H1 (cell line): ENCODE results near the gene SH3GL2. TPM values are rescaled to one million over a fixed set of nuclear protein-coding genes. Genes with fewer than 3 reads are reported as not detected.

Experiments
- CTCF ChIA-PET: fragments of 300-600 bp; sonication (Branson Sonifier 250); formaldehyde crosslinking; loops from one replicate; lab custom pipeline; 2021; ENCODE audit not compliant: partially characterized antibody; lab: Charles Lee
- POLR2A ChIA-PET: fragments of 300-600 bp; sonication (Branson Sonifier 250); formaldehyde crosslinking; loops from one replicate; lab custom pipeline; 2021; ENCODE audit warnings: inconsistent platforms; ENCODE audit not compliant: partially characterized antibody; lab: Charles Lee
- DNase-seq, 2 experiments: peaks; one replicate each; pipeline versions ENCODE4 v3.0.0 to v3.0.0-alpha.2; 2010 to 2022; ENCODE audit warnings: low spot score in 2 of 2, low read depth in 1 of 2, mixed read lengths in 1 of 2
- FAIRE-seq: peaks from 2 replicates; lab custom pipeline; 2011; peaks lifted over from hg19 to GRCh38; lab: Jason Lieb, UNC
- H2AFZ ChIP-seq: 2 replicates; pipeline ENCODE4 v1.8.1; 2012; ENCODE audit warnings: low read length, inconsistent platforms
- H2AK5ac ChIP-seq: 2 replicates; pipeline ENCODE4 v1.6.1; 2013; ENCODE audit warnings: low read depth, low read length
- H2BK120ac ChIP-seq: replicated peaks from 2 replicates; pipeline ENCODE3; 2013; ENCODE audit warnings: low read depth, low read length, inconsistent platforms
- H2BK12ac ChIP-seq: 2 replicates; pipeline ENCODE4 v1.6.1; 2013; ENCODE audit warnings: low read depth, low read length
- H2BK15ac ChIP-seq: 2 replicates; pipeline ENCODE4 v1.6.1; 2013; ENCODE audit warnings: low read length
- H2BK20ac ChIP-seq: 2 replicates; pipeline ENCODE4 v1.6.1; 2013; ENCODE audit warnings: low read length
- H2BK5ac ChIP-seq: 2 replicates; pipeline ENCODE4 v1.6.1; 2013; ENCODE audit warnings: low read depth, low read length
- H3K14ac ChIP-seq: 2 replicates; pipeline ENCODE4 v1.6.1; 2013; ENCODE audit warnings: inconsistent platforms; ENCODE audit not compliant: insufficient read length
- H3K18ac ChIP-seq: 2 replicates; pipeline ENCODE4 v1.6.1; 2013; ENCODE audit warnings: low read length; ENCODE audit errors: extremely low read depth
- H3K23ac ChIP-seq: 2 replicates; pipeline ENCODE4 v1.6.1; 2013; ENCODE audit warnings: inconsistent platforms; ENCODE audit not compliant: insufficient read length
- H3K23me2 ChIP-seq: 2 replicates; pipeline ENCODE4 v1.6.1; 2013; ENCODE audit warnings: low read depth, low read length
- H3K27ac ChIP-seq: 2 replicates; pipeline ENCODE4 v1.6.1; 2011; ENCODE audit warnings: low read depth, low read length, inconsistent platforms
- H3K27me3 ChIP-seq, 4 experiments: replicated peaks in 1 of 4; 1 replicate in 1 of 4; 2 replicates in 3 of 4; pipeline versions ENCODE4 v1.6.1 to v1.8.1; 2011 to 2013; ENCODE audit warnings: low read length in 3 of 4, mild to moderate bottlenecking in 3 of 4, inconsistent platforms in 2 of 4, mixed read lengths in 2 of 4, moderate library complexity in 1 of 4; ENCODE audit not compliant: control insufficient read depth in 3 of 4, insufficient read depth in 3 of 4; ENCODE audit errors: extremely low read depth in 1 of 4
- H3K36me3 ChIP-seq, 4 experiments: 2 replicates each; pipeline versions ENCODE4 v1.6.1 to v1.8.1; 2011 to 2013; ENCODE audit warnings: mild to moderate bottlenecking in 4 of 4, low read length in 3 of 4, moderate library complexity in 2 of 4, control low read depth in 1 of 4, inconsistent platforms in 1 of 4; ENCODE audit not compliant: insufficient read depth in 4 of 4, control insufficient read depth in 2 of 4
- H3K4ac ChIP-seq: replicated peaks from 2 replicates; pipeline ENCODE3; 2013; ENCODE audit warnings: low read length, low read depth, mixed read lengths, inconsistent platforms; ENCODE audit not compliant: insufficient read length
- H3K4me1 ChIP-seq, 4 experiments: replicated peaks in 1 of 4; 1 replicate in 1 of 4; 2 replicates in 3 of 4; pipeline versions ENCODE4 v1.6.1 to v1.8.1; 2011 to 2013; ENCODE audit warnings: low read length in 3 of 4, inconsistent platforms in 2 of 4, mixed read lengths in 1 of 4; ENCODE audit not compliant: insufficient read depth in 4 of 4, control insufficient read depth in 3 of 4
- H3K4me2 ChIP-seq, 2 experiments: 2 replicates each; pipeline versions ENCODE4 v1.6.1 to v1.8.1; 2011 to 2013; ENCODE audit warnings: low read depth in 2 of 2, low read length in 2 of 2, control low read depth in 1 of 2, inconsistent platforms in 1 of 2, mild to moderate bottlenecking in 1 of 2; ENCODE audit not compliant: insufficient read depth in 1 of 2
- H3K4me3 ChIP-seq, 4 experiments: fragments of 200-600, 300-600 bp in 1 of 4; sonication (generic), shearing (Covaris generic), sonication (Bioruptor Twin) in 1 of 4; 2 replicates each; pipeline versions ENCODE4 v1.5.1 to v1.8.1; 2011 to 2016; ENCODE audit warnings: low read length in 4 of 4, low read depth in 3 of 4, control low read depth in 2 of 4, inconsistent platforms in 2 of 4, mild to moderate bottlenecking in 2 of 4, mixed read lengths in 1 of 4, moderate library complexity in 1 of 4; ENCODE audit not compliant: insufficient read depth in 2 of 4; ENCODE audit errors: extremely low read depth in 1 of 4
- H3K56ac ChIP-seq: replicated peaks from 2 replicates; pipeline ENCODE3; 2013; ENCODE audit warnings: low read depth, mild to moderate bottlenecking, mixed read lengths, low read length, inconsistent platforms; ENCODE audit not compliant: insufficient read length
- H3K79me1 ChIP-seq: 2 replicates; pipeline ENCODE4 v1.6.1; 2013; ENCODE audit warnings: low read depth, low read length, control low read depth
- H3K79me2 ChIP-seq, 2 experiments: 2 replicates each; pipeline versions ENCODE4 v1.6.1 to v1.8.1; 2012 to 2013; ENCODE audit warnings: low read length in 2 of 2, mild to moderate bottlenecking in 2 of 2, inconsistent platforms in 1 of 2; ENCODE audit not compliant: insufficient read depth in 2 of 2, control insufficient read depth in 1 of 2
- H3K9ac ChIP-seq, 4 experiments: replicated peaks in 1 of 4; 1 replicate in 1 of 4; 2 replicates in 3 of 4; pipeline versions ENCODE4 v1.6.1 to v1.8.1; 2011 to 2013; ENCODE audit warnings: low read depth in 3 of 4, low read length in 3 of 4, control low read depth in 2 of 4, mild to moderate bottlenecking in 2 of 4, moderate library complexity in 2 of 4, inconsistent platforms in 1 of 4; ENCODE audit errors: extremely low read depth in 1 of 4
- H3K9me3 ChIP-seq, 2 experiments: 2 replicates each; pipeline versions ENCODE4 v1.6.1 to v1.8.1; 2012 to 2013; ENCODE audit warnings: mild to moderate bottlenecking in 2 of 2, moderate library complexity in 2 of 2, control low read depth in 1 of 2, inconsistent platforms in 1 of 2, low read depth in 1 of 2, low read length in 1 of 2, mixed read lengths in 1 of 2; ENCODE audit not compliant: insufficient read depth in 2 of 2
- H4K20me1 ChIP-seq, 2 experiments: replicated peaks in 1 of 2; 2 replicates each; pipeline versions ENCODE3 to v1.8.1; 2011 to 2013; ENCODE audit warnings: inconsistent platforms in 2 of 2, low read length in 2 of 2, mild to moderate bottlenecking in 1 of 2; ENCODE audit not compliant: insufficient read depth in 2 of 2, control insufficient read depth in 1 of 2
- H4K5ac ChIP-seq: 2 replicates; pipeline ENCODE4 v1.6.1; 2013; ENCODE audit warnings: low read length, low read depth, mixed read lengths, inconsistent platforms; ENCODE audit not compliant: insufficient read length
- H4K8ac ChIP-seq: 2 replicates; pipeline ENCODE4 v1.8.0; 2013; ENCODE audit warnings: mild to moderate bottlenecking, moderate library complexity, low read length, inconsistent platforms; ENCODE audit not compliant: insufficient read depth; ENCODE audit errors: extremely low read depth
- H4K91ac ChIP-seq: replicated peaks from 2 replicates; pipeline ENCODE3; 2013; ENCODE audit warnings: low read length, mixed read lengths, inconsistent platforms; ENCODE audit not compliant: insufficient read length
- BRCA1 ChIP-seq: IDR thresholded peaks from 2 replicates; pipeline ENCODE4 v1.6.1; 2012; ENCODE audit warnings: low read depth, low read length, improper control_type of control experiment
- JUND ChIP-seq: IDR thresholded peaks from 2 replicates; pipeline ENCODE4 v1.6.1; 2011; ENCODE audit warnings: mild to moderate bottlenecking, improper control_type of control experiment, low read length
- NRF1 ChIP-seq: IDR thresholded peaks from 2 replicates; pipeline ENCODE4 v1.6.1; 2011; ENCODE audit warnings: mild to moderate bottlenecking, low read depth, low read length, improper control_type of control experiment
- RFX5 ChIP-seq: IDR thresholded peaks from 2 replicates; pipeline ENCODE4 v1.6.1; 2011; ENCODE audit warnings: low read depth, low read length, improper control_type of control experiment, borderline replicate concordance
- SUZ12 ChIP-seq: fragments of 200-600 bp; sonication (generic); IDR thresholded peaks from 2 replicates; pipeline ENCODE4 v1.6.1; 2012; ENCODE audit warnings: mild to moderate bottlenecking, inconsistent platforms, low read length, moderate library complexity, mixed read lengths
- TEAD4 ChIP-seq: IDR thresholded peaks from 2 replicates; pipeline ENCODE4 v1.6.1; 2012; ENCODE audit warnings: low read depth, low read length, inconsistent platforms, mixed read lengths
- WGBS, 2 experiments: shearing (Covaris generic) in 1 of 2; methylation state at CpG; one replicate each; pipeline versions ENCODE4 v1.1.6 to v1.1.7; 2013 to 2015; ENCODE audit warnings: low lambda C conversion rate in 2 of 2, mixed read lengths in 2 of 2, inconsistent platforms in 1 of 2, low coverage in 1 of 2, missing lambda C conversion rate in 1 of 2; ENCODE audit not compliant: insufficient replicate concordance in 2 of 2, insufficient coverage in 1 of 2, insufficient read length in 1 of 2; ENCODE audit errors: extremely low coverage in 1 of 2, missing lambda C conversion rate in 1 of 2; 5-methylcytosine and 5-hydroxymethylcytosine counted together
- polyA plus RNA-seq, 7 experiments: library from polyadenylated mRNA; depleted of rRNA in 3 of 7; stranded (reverse) in 5 of 7; unstranded in 2 of 7; fragments of >200 nt in 5 of 7; fragments of 200-250 nt in 2 of 7; gene quantifications; 1 replicate in 5 of 7; 2 replicates in 1 of 7; 4 replicates in 1 of 7; pipeline versions ENCODE4 v1.2.1 to v1.2.3, GENCODE V29; 2011 to 2013; ENCODE audit warnings: missing spikeins in 2 of 7, mixed read lengths in 2 of 7
- total RNA-seq: library from RNA; stranded (reverse); fragmentation: NEBNext Ultra II Directional; extraction: Animal tissue kit (Norgen Biotek cat#: 25700); gene quantifications from 2 replicates; pipeline ENCODE4 v1.2.1, GENCODE V29; 2021
- TF ChIP-seq, protein P1 (sequence below), 3 experiments: IDR thresholded peaks; 1 replicate in 2 of 3; 2 replicates in 1 of 3; pipeline versions ENCODE4 v1.5.1 to v1.6.1; 2011; ENCODE audit warnings: low read length in 3 of 3, mild to moderate bottlenecking in 3 of 3, inconsistent platforms in 2 of 3, low read depth in 1 of 3, moderate library complexity in 1 of 3; ENCODE audit not compliant: insufficient read depth in 1 of 3; ENCODE audit errors: control extremely low read depth in 1 of 3

The SH3GL2 gene
- total and polyA plus RNA-seq, 2 of the 8 experiments (the other 6 are each of a cell fraction or from before 2014, with no cell fraction given), result 4.7 to 5.3 TPM

DNA sequence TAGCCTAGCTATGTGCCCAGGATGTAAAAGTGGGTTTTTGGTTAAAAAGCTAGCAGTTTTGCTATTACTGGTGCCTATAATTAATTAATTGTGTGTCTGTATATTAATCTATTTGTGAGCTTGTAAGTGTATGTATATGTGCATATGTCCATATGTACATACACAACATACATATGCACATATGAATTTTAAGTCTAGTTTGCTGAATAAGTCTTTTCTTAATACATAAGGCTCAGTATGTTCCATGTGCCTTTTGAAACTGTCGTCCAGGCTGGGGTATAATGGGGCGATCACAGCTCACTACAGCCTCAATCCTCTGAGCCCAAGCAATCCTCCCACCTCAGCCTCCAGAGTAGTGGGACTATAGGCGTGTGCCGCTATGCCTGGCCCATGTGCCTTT, 10.1 kb downstream of the SH3GL2 start:
- no peaks in the 10 kb centered on the region for H3K36me3 ChIP-seq
- H4K91ac ChIP-seq, result no peak overlapping the region
- H3K27ac ChIP-seq, result no peak overlapping the region
- no peak overlapping the region for H3K4ac ChIP-seq
- no peak overlapping the region for H2AFZ ChIP-seq
- H3K23me2 ChIP-seq, result no peaks in the 10 kb centered on the region
- no peak overlapping the region for H2BK20ac ChIP-seq
- no peak overlapping the region for H3K4me3 ChIP-seq
- H3K14ac ChIP-seq, result no peak overlapping the region
- 94% methylated on average over 4 of the region's 4 CpGs; no CpG with 5 or more reads in 1 of the 2 experiments for WGBS, 2 experiments
- H2BK120ac ChIP-seq, result no peak overlapping the region
- DNase-seq (no peak), FAIRE-seq (no peak)
- no peak overlapping the region for H3K23ac ChIP-seq
- no peak overlapping the region for H2BK12ac ChIP-seq
- no peak overlapping the region for H3K9ac ChIP-seq
- ChIA-PET POLR2A (no interaction called here), CTCF (interaction anchor here (0.6 to 1.6 kb wide), 6 partner anchors 15 to 92 kb away, joined by 3 to 7 read pairs (median 3); no protein-coding TSS in a partner anchor)
- no peaks in the 10 kb centered on the region for H3K79me2 ChIP-seq
- H3K9me3 ChIP-seq, result no peaks in the 10 kb centered on the region
- H2BK5ac ChIP-seq, result no peak overlapping the region
- H3K27me3 ChIP-seq, result no peaks in the 10 kb centered on the region
- H3K79me1 ChIP-seq, result no peaks in the 10 kb centered on the region
- H3K56ac ChIP-seq, result no peak overlapping the region
- no peak overlapping the region for H3K18ac ChIP-seq
- H4K8ac ChIP-seq, result no peak overlapping the region
- no peak overlapping the region for H4K5ac ChIP-seq
- H2BK15ac ChIP-seq, result no peak overlapping the region
- H3K4me1 ChIP-seq, result peaks cover 0 to 2% (median 0%) of the 10 kb centered on the region in 4 experiments; a peak in 2 of 7 replicates
- H3K4me2 ChIP-seq, result no peak overlapping the region
- H4K20me1 ChIP-seq, result no peaks in the 10 kb centered on the region
- H2AK5ac ChIP-seq, result no peak overlapping the region
- TF ChIP-seq, protein P1, sequence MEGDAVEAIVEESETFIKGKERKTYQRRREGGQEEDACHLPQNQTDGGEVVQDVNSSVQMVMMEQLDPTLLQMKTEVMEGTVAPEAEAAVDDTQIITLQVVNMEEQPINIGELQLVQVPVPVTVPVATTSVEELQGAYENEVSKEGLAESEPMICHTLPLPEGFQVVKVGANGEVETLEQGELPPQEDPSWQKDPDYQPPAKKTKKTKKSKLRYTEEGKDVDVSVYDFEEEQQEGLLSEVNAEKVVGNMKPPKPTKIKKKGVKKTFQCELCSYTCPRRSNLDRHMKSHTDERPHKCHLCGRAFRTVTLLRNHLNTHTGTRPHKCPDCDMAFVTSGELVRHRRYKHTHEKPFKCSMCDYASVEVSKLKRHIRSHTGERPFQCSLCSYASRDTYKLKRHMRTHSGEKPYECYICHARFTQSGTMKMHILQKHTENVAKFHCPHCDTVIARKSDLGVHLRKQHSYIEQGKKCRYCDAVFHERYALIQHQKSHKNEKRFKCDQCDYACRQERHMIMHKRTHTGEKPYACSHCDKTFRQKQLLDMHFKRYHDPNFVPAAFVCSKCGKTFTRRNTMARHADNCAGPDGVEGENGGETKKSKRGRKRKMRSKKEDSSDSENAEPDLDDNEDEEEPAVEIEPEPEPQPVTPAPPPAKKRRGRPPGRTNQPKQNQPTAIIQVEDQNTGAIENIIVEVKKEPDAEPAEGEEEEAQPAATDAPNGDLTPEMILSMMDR (IDR thresholded peaks at IDR 0.05; ENCODE audit: control extremely low read depth in 1 of 3, insufficient read depth in 1 of 3, low read depth in 1 of 3, low read length in 3 of 3), result no peak
- TF ChIP-seq NRF1, result no peak
- TF ChIP-seq BRCA1, result no peak
- TF ChIP-seq RFX5, result no peak
- TF ChIP-seq TEAD4, result no peak
- no peak for TF ChIP-seq SUZ12
- no peak for TF ChIP-seq JUND
